IPS-18a (cell line): ENCODE results near the gene SWT1.
A peak's percentile ranks its signal among the peaks of the same experiment; 100 is the strongest.

Experiments
- H3K27ac ChIP-seq: one replicate; pipeline ENCODE4 v1.5.1; 2013; ENCODE audit warnings: low read length
- H3K27me3 ChIP-seq: one replicate; pipeline ENCODE4 v1.6.1; 2013; ENCODE audit warnings: mild to moderate bottlenecking, low read length; ENCODE audit not compliant: control insufficient read depth, insufficient read depth
- H3K36me3 ChIP-seq: one replicate; pipeline ENCODE4 v1.6.1; 2013; ENCODE audit warnings: low read depth, low read length; ENCODE audit not compliant: control insufficient read depth
- H3K4me1 ChIP-seq: one replicate; pipeline ENCODE4 v1.6.1; 2013; ENCODE audit warnings: low read depth, low read length; ENCODE audit not compliant: control insufficient read depth
- H3K4me3 ChIP-seq: one replicate; pipeline ENCODE4 v1.5.1; 2013; ENCODE audit warnings: low read length
- H3K9ac ChIP-seq: one replicate; pipeline ENCODE4 v1.6.1; 2013; ENCODE audit warnings: mild to moderate bottlenecking, low read length, moderate library complexity
- H3K9me3 ChIP-seq: one replicate; pipeline ENCODE4 v1.6.1; 2013; ENCODE audit warnings: low read depth, low read length; ENCODE audit not compliant: control insufficient read depth

Gene SWT1

DNA sequence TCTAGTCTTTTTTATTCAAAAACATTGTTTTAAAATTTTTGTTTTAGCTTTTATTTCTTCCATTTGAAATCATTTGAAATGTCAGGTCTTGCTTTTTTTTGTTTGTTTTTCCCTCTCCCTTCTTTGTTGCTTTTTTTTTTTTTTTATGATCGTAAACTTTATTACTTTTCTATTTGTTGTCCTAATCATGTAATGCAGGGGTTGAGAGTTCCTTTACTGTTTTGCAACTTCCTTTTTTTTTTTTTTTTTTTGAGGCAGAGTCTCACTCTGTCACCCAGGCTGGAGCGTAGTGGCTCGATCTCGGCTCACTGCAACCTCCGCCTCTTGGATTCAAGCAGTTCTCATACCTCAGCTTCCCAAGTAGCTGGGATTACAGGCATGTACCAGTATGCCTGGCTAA, 135.3 kb downstream of the SWT1 start:
- no peaks in the 10 kb centered on the region for H3K9me3 ChIP-seq
- no peak overlapping the region for H3K9ac ChIP-seq
- H3K27me3 ChIP-seq: no peaks in the 10 kb centered on the region
- no peak overlapping the region for H3K27ac ChIP-seq
- H3K4me3 ChIP-seq: no peak overlapping the region
- H3K4me1 ChIP-seq: no peaks in the 10 kb centered on the region
- peaks cover 28% of the 10 kb centered on the region for H3K36me3 ChIP-seq

GRCh38 chr1:185293967-185294542, 137.1 kb downstream of the SWT1 start:
- no peak overlapping the region for H3K9ac ChIP-seq
- H3K4me3 ChIP-seq: no peak overlapping the region
- H3K9me3 ChIP-seq: no peaks in the 10 kb centered on the region
- no peak overlapping the region for H3K27ac ChIP-seq
- H3K27me3 ChIP-seq: no peaks in the 10 kb centered on the region
- H3K4me1 ChIP-seq: no peaks in the 10 kb centered on the region
- H3K36me3 ChIP-seq: peaks cover 46% of the 10 kb centered on the region

DNA sequence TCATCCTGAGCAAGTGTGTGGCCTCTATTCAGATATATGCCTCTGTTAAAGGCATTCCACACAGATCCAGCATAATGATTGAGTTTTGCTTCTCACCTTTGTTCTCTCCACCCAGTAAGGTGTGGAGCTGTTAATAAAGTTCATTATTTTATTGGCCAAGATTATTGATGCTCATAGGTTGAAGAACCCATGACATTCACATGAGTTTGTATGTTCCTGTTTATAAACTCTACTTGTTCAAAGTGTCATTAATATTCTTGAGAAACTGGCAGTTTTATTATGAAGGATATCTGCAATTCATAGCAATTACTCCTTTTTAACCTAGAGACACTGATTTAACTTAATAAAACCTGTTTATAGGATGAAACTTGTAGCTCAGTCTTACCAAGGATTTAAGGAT, 138.1 kb downstream of the SWT1 start:
- Histone ChIP-seq H3K9ac (no peak overlapping the region), H3K27me3 (no peaks in the 10 kb centered on the region), H3K36me3 (peaks cover 57% of the 10 kb centered on the region)

DNA sequence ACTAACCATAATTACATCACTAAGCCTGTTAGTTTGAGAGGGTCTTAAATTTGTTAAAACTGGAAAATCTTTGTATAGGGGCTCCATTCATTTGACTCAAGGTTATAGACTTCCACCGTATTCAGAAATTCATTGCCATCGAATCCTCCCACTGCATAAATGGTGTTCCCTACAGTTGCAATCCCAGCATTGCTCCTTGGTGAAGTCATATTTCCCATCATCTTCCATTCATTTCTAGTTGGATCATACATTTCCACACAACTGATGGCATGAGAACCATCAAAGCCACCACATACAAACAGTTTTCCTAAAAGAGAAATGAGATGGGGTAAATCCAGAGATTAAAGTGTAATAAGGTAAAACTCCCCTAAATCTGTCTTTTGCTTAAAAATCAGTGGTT, 141.0 kb downstream of the SWT1 start:
- peaks cover 83% of the 10 kb centered on the region for H3K36me3 ChIP-seq
- no peaks in the 10 kb centered on the region for H3K4me1 ChIP-seq

More for the DNA sequence above, 138.1 kb downstream of the SWT1 start:
- Histone ChIP-seq H3K9me3 (no peaks in the 10 kb centered on the region), H3K27ac (no peak overlapping the region), H3K4me1 (no peaks in the 10 kb centered on the region), H3K4me3 (no peak overlapping the region)

GRCh38 chr1:185300152-185300551, 143.2 kb downstream of the SWT1 start:
- H3K36me3 ChIP-seq: peaks cover 97% of the 10 kb centered on the region
- H3K27ac ChIP-seq: no peak overlapping the region
- H3K9me3 ChIP-seq: no peaks in the 10 kb centered on the region
- no peak overlapping the region for H3K9ac ChIP-seq
- no peak overlapping the region for H3K4me3 ChIP-seq
- no peaks in the 10 kb centered on the region for H3K4me1 ChIP-seq
- no peaks in the 10 kb centered on the region for H3K27me3 ChIP-seq

More for the DNA sequence above, 141.0 kb downstream of the SWT1 start:
- Histone ChIP-seq H3K9ac (no peak overlapping the region), H3K4me3 (no peak overlapping the region), H3K27ac (no peak overlapping the region), H3K9me3 (no peaks in the 10 kb centered on the region), H3K27me3 (no peaks in the 10 kb centered on the region)

DNA sequence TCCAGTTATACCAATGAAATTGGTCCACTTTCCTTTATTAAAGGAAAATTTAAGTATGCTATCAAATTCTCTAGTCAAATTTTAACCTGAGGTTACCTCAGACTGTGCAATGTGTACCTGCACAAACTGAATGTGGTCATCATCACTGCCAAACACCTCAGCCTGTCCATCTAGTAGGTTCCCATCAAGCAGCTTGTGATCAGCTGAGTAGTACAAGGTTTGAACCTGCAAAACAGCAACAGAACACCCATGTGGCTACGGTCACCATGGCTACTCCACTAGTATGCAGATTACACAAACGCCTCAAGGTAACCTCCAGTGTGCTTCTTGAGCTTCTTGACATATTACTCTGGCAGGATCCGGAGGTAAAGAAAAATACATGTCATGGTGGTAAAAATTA, 148.5 kb downstream of the SWT1 start:
- H3K4me3 ChIP-seq: no peak overlapping the region
- no peaks in the 10 kb centered on the region for H3K9me3 ChIP-seq
- H3K9ac ChIP-seq: no peak overlapping the region
- no peaks in the 10 kb centered on the region for H3K27me3 ChIP-seq
- H3K36me3 ChIP-seq: peaks cover 97% of the 10 kb centered on the region
- no peaks in the 10 kb centered on the region for H3K4me1 ChIP-seq
- no peak overlapping the region for H3K27ac ChIP-seq

GRCh38 chr1:185308126-185308525, 151.2 kb downstream of the SWT1 start:
- no peak overlapping the region for H3K27ac ChIP-seq
- peaks cover 6% of the 10 kb centered on the region for H3K4me1 ChIP-seq
- no peaks in the 10 kb centered on the region for H3K27me3 ChIP-seq
- no peak overlapping the region for H3K9ac ChIP-seq
- H3K4me3 ChIP-seq: no peak overlapping the region
- no peaks in the 10 kb centered on the region for H3K9me3 ChIP-seq
- H3K36me3 ChIP-seq: peaks cover 82% of the 10 kb centered on the region

GRCh38 chr1:185309566-185309965, 152.6 kb downstream of the SWT1 start:
- Histone ChIP-seq H3K27ac (no peak overlapping the region), H3K9me3 (no peaks in the 10 kb centered on the region), H3K9ac (no peak overlapping the region), H3K27me3 (no peaks in the 10 kb centered on the region), H3K36me3 (peaks cover 67% of the 10 kb centered on the region), H3K4me1 (peaks cover 21% of the 10 kb centered on the region), H3K4me3 (no peak overlapping the region)

GRCh38 chr1:185311589-185312225, 154.7 kb downstream of the SWT1 start:
- Histone ChIP-seq H3K9ac (no peak overlapping the region), H3K4me1 (peaks cover 24% of the 10 kb centered on the region), H3K9me3 (no peaks in the 10 kb centered on the region), H3K36me3 (peaks cover 50% of the 10 kb centered on the region), H3K27ac (no peak overlapping the region), H3K27me3 (no peaks in the 10 kb centered on the region), H3K4me3 (no peak overlapping the region)

- Histone ChIP-seq H3K27ac (no peak overlapping the region), H3K4me1 (peaks cover 24% of the 10 kb centered on the region), H3K9ac (no peak overlapping the region), H3K9me3 (no peaks in the 10 kb centered on the region), H3K4me3 (peak overlapping the region; percentile 82), H3K27me3 (no peaks in the 10 kb centered on the region), H3K36me3 (peaks cover 41% of the 10 kb centered on the region)
These were observed 155.6 kb downstream of the SWT1 start for GRCh38 chr1:185312361-185313138.

- Histone ChIP-seq H3K9ac (peak overlapping the region; percentile 97), H3K9me3 (no peaks in the 10 kb centered on the region), H3K4me3 (peak overlapping the region; percentile 82), H3K4me1 (peaks cover 32% of the 10 kb centered on the region), H3K36me3 (peaks cover 23% of the 10 kb centered on the region), H3K27me3 (no peaks in the 10 kb centered on the region), H3K27ac (peak overlapping the region; percentile 6)
These were observed 157.4 kb downstream of the SWT1 start for GRCh38 chr1:185314411-185314810.
